Choroid plexus epithelial cell (primary cell): ENCODE measurements around the gene RPGRIP1L.

Experiments used
- DNase-seq: peaks from one replicate; pipeline ENCODE4 v3.0.0-alpha.2; 2010; ENCODE audit warnings: low read depth
- H3K4me3 ChIP-seq: 2 replicates; pipeline ENCODE4 v1.5.1; 2011; ENCODE audit warnings: low read depth, mild to moderate bottlenecking, control low read depth, low read length, moderate library complexity
- CTCF ChIP-seq: conservative IDR thresholded peaks from 2 replicates; pipeline ENCODE4 v1.5.1; 2011; ENCODE audit warnings: low read depth, mild to moderate bottlenecking, control low read depth, inconsistent platforms, low read length, moderate library complexity

Gene RPGRIP1L

GRCh38 chr16:53580038-53580802, 123.4 kb downstream of the RPGRIP1L start:
- no peak for DNase-seq
- no peak overlapping the region for H3K4me3 ChIP-seq
- no peak for TF ChIP-seq CTCF

- no peak overlapping the region for H3K4me3 ChIP-seq
- no peak for TF ChIP-seq CTCF
- DNase-seq: no peak
These were observed 126.8 kb downstream of the RPGRIP1L start for GRCh38 chr16:53576904-53577303.

- H3K4me3 ChIP-seq: no peak overlapping the region
- DNase-seq: no peak
- TF ChIP-seq CTCF: no peak
These were observed 127.4 kb downstream of the RPGRIP1L start for GRCh38 chr16:53576210-53576609.

GRCh38 chr16:53571763-53572162, 131.9 kb downstream of the RPGRIP1L start:
- TF ChIP-seq CTCF: no peak
- DNase-seq: no peak
- no peak overlapping the region for H3K4me3 ChIP-seq

- DNase-seq: peak; percentile 10
- no peak for TF ChIP-seq CTCF
- no peak overlapping the region for H3K4me3 ChIP-seq
These were observed 137.0 kb downstream of the RPGRIP1L start for GRCh38 chr16:53566552-53567245.

GRCh38 chr16:53565296-53565863, 138.3 kb downstream of the RPGRIP1L start:
- TF ChIP-seq CTCF: no peak
- H3K4me3 ChIP-seq: no peak overlapping the region

More at GRCh38 chr16:53565296-53565863, 138.3 kb downstream of the RPGRIP1L start:
- peak; percentile 14 for DNase-seq
